Activated T-cell treated with anti-CD3 and anti-CD28 coated beads, Interleukin-2, amount 50 U/mL, for 1 hour (primary cell): ENCODE results near the gene ATP11A.

Source experiments
- DNase-seq: peaks from one replicate; pipeline ENCODE4 v3.0.0-alpha.2; 2020

Gene ATP11A

DNA sequence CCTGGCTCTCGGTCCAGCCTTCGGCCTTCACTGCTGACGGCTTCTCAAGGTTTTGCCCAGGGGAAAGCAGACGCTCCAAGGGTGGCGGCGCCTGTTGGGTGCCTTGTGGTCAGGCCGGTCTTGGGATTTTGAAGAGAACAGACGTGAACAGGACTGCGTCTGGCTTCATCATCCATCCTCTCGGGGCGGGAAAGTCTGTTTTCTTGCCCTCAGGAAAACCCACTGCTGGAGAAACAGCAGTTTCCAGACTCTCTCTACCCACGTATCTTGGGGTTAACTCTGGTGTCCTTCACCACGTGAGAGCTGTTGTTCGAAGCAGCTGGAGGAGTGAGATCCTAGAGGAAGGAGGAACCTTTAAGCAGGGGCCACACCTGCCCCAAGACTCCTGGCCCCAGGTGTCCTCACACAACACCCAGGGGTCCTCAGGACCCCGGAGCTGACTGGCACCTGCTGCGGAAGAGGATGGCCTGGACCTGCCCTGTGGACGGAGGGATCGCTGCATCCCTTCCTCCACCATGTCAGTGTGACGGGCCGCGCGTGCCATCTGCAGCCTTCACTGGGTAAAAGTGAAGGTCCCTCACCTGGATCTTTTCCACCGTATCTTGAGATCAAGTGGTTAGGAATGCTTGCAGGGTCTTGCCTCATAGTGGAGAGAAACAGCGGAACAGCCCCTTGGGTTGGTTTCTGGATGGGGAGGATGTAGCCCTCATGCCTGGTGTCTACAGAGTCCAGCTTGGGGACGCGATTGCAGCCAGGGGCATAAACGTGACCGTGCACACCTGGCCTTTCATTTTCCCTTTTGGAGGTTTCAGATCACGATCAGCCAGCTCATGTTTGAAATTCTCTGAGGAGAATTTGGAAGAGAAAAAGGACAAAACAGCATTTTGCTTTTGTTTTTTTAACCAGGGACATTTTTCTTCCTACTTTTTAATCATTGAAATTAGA lies 209.7 kb downstream of the ATP11A start:
- DNase-seq: no peak

DNA sequence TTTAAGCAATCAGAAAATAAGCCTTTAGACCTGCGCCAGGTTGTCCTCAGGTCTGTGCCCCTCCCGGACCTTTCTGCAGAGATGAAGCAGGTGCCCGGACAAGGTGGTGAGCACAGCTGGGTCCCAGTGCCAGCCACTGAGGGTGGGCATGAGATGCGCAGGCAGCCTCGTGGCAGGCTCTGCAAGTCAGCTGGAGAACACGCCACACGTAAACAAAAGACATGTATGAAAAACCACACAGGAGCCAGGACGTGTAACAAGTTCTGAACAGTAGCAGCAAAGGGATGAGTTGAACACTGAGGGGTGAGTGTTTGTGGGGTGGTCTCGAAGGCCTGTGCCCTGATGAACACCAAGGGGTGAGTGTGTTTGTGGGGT lies 210.4 kb downstream of the ATP11A start:
- no peak for DNase-seq

DNA sequence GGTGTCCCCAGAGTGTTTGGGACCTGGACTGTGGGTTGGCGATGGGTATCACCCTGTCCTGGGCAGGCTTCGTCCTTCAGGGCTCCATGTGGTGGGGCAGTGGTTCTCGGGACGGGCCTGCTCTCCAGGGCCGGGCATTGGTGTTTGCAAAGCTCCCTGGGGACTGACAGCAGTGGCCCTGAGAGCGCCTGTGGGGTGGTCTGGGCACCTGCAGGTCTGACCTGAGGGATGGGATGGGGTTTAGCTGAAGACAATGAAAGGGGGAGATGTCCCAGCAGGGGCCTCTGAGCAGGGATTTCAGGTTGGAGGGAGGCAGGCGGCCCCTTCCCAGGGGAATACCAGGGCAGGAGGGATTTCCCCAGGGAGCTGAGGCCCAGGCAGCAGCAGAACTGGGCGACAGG lies 210.9 kb downstream of the ATP11A start:
- DNase-seq: no peak

DNA sequence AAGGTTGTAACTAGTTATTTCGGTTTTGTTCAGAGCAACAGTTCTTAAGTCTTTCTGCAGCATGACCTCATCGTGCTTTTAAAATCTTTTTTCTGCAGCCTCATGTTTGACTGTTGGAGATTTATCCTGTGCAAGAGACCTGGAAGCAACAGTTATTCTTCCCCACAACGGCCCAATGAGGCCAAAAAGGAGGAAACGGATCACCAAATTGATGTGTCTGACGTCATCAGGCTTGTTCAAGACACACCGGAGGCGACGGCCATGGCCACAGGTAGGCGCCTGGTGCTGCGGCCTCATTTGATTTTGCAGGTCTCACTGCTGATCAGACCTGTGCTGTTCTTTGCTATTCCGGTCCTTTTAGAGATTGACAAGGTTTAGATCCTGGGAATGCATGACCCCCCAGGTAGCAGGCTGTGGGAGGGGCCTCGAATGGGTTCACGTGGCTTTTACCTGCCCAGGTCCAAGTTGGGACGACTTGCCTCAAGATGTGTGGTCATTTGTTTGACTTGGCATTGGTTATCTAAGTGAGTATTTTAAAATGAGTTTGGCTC lies 212.3 kb downstream of the ATP11A start:
- no peak for DNase-seq

DNA sequence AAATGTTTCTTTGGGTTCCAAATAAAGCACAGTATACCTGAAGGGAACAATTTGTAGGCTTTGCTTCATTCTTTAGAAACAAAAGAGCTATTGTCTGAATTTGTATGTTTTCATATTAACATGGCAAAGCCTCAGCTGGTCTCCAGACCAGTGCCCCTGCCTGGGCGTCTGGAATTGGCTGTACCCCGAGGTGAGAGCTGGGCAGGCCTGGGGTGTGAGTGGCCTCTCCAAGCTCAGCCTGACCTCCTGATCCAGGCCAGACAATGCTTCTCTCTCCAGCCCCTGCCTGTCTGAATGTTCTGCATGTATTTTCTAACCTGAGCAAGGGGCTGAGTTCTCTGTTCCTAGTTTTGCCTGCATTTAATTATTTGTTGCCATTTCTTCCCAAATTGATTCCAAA lies 212.8 kb downstream of the ATP11A start:
- no peak for DNase-seq

DNA sequence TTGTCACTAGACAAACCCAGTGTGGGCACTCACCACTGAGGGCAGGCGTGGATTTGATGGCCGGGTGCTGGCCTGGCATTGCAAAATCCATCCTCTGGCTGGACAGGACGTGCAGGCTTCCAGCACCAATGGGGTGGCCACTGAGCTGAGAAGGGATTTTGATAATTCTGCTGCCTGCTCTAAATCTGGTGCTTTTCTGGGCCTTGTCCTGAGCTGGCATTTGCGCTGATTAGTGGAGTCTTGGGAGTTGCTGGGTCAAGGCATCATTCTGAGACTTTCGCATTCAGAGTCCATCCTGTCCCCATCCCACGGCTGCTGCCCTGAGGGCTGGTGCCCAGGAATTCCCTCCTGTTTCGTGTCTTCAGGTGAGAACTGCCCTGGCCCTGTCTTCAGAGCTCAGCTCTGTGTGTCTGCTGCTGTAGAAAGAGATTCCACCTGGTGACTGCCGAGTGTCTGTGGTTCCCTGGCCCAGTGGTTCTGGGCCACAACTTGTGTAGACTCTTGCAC lies 213.3 kb downstream of the ATP11A start:
- no peak for DNase-seq

DNA sequence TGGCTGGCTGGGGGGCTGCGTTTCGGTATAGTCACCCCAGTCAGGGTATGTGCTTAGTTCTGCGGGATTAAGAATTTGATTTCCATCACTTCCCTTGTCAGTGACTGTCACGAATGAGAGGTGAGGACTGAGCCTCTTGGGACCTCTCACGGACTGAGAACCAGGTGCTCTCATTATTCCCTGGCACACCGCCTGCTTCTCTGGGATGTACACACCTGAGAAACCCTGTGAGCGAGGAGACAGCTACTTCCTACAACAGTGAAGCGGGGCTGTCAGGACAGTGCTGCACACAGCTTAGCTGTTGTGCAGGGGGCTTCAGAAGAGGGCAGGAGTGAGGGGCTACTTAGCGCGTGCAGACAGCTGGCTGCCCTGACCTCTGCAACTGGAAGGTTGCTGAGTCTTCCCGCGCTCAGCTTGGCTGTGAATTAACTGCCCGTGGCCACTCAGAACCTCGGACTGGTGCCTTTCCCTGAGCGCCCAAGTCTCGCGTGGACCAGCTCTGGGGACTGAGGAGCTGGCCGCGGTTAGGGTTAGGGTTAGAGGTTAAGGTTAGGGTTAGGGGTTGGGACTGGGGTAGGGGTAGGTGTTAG lies 213.9 kb downstream of the ATP11A start:
- no peak for DNase-seq

DNA sequence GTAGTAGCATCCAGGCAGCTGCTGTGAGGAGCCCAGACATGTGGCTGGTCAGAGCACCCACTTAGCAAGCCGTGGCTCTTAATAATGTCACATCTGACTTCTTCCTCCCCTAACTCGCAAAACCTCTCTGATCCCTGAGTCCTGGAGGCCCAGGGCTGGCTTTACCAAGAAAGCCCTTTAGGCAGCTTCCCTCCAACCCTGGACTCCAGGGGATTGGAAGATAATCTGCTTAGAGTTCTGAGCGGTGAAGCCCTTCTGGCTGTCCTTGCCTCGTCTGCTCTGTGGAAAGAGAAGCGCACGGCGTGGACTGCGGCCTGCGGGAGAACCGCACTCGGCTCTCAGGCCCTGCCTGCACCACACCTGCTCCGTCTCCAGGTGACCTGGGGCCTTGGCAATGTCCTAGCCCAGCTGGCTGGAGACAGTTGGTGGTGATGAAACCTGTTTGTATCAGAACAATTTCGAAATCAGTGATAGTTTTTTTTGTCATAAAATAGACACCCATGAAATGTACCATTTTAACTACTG lies 214.7 kb downstream of the ATP11A start:
- no peak for DNase-seq

DNA sequence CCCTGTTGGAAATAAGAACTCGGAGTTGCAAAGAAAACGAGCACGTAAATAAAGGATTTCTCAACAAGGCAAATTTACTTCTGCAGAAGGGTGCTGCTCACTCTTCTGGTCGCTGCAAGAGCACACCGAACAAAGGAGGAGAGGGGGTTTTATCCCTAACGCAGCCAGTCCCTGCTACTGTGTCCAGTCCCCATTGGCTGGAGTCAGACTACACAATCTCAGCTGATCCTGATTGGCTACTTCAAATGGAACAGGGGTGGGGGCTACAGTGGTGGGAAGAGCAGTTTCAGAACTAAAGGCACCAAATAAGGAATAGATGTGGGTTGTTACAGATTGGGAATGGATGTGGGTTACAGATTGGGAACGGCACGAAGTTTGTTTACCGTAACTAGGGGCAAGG lies 215.2 kb downstream of the ATP11A start:
- DNase-seq: no peak

DNA sequence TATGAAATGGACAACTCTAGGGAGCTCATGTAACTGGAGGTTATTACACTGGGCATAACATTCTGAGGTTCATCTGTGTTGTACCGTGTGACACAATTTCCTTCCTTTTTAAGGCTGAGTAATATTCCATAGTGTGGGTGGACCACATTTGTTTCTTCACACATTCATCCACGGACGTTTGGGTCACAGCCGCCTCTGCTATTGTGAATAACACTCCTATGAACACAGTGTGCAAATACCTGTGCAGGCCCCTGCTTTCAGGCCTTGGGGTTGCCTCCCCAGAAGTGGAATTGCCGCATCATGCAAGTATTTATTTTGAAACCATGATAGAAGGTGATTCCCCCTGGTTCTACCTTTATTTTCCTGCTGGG lies 215.8 kb downstream of the ATP11A start:
- DNase-seq: no peak

DNA sequence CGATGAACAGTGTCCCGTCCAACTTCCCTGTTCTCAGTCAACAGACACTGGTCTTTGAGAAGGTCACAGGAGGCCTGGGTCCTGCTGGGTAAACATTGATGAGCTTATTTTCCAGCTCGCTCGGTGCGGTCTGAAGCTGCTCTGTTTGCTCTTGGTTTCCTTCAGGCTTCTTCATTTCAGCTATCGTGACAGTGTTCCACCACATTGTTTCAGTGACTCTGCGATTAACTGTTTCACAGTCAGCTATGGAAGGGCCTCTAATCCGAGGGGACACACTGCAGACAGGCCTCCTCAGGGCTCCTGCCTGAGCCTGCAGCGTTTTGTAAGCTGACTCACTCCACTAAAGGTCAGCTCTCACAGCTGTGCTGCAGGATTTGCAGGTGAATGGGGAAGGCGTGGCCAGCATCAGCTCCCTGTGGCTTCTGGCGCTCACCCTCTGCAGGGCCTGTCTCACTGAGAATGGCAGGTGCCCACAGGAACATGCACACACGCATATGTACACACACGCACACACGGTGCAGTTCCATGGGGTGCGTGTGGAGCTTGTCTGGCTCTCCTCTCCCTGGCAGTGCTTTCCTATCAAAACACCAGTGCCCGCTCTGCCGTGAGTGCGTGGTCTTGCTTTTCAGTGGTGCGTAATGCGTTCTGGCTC lies 216.3 kb downstream of the ATP11A start:
- no peak for DNase-seq

DNA sequence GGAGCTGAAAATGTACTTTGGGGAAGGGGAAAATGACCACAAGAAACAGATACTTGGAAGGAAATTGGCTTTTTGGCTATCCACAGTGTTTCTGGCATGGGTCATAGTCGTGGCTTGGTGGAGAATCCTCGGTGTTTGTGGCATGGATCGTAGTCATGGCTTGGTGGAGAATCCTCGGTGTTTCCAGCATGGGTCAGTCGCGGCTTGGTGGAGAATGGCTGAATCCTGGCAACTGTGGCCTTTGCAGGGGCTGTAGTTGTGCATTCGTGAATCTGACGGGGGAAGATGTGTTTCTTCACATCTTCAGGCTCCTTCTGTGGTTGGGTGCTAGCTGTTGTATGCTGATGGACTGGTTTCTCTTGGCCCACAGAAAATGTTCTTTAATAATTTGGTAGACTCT lies 217.4 kb downstream of the ATP11A start:
- no peak for DNase-seq

DNA sequence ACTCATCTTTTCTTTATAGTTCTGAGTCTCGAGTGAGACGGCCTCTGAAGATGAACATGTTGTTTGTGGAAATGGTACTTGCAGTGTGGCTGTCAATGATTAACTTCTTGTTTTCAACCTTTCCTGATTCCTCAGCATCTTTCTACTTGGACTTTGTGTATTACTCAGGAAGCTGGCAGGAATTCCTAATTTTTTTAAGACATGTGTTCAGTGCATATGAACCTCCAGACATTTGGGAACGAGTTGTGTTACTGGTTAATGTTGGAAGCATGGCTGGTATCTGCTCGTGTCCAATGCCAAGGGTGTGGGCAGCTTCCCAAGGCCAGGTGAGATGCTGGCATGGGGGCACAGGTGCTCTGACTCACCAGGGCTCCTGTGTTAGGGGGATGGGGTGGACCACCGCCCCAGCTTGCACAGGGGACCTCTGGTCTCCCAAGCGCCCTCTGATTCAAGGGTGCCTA lies 218.1 kb downstream of the ATP11A start:
- DNase-seq: no peak

DNA sequence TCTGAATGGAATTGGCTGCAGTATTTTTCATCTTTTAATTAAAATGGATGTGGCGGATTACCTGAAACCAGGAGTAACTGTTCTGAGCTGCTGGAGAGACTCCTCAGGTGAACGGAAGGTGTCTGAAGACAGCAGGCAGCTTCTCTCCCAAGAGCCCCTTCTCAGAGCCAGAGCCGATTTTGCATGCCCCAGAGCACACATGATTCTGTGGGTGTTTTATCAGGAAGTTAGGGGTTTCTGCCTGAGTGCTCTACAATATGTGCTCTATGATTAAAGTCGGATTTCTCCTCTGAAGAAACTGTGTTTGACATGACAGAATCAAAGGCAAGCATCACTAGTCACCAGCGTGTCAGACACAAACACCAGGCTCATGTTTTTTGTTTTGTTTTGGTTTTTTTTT lies 218.5 kb downstream of the ATP11A start:
- no peak for DNase-seq

DNA sequence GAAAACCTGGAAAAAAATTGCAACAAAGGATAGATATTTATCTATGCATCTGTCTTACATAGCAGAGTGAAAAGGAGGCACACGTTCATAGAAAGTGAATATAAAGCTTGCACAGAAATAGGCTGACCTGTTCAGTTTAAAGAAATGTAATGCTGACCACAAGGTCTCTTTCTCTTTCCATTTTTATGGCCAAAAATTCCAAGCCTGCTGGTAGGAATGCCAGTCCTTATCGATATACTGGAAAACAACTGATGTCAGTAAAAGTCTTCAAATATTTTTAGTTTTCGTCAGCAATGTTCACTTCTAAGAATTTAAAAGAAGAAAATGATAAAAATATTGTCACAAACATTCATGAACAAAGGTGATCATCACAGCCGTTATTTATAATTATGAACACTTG lies 220.2 kb downstream of the ATP11A start:
- DNase-seq: no peak

DNA sequence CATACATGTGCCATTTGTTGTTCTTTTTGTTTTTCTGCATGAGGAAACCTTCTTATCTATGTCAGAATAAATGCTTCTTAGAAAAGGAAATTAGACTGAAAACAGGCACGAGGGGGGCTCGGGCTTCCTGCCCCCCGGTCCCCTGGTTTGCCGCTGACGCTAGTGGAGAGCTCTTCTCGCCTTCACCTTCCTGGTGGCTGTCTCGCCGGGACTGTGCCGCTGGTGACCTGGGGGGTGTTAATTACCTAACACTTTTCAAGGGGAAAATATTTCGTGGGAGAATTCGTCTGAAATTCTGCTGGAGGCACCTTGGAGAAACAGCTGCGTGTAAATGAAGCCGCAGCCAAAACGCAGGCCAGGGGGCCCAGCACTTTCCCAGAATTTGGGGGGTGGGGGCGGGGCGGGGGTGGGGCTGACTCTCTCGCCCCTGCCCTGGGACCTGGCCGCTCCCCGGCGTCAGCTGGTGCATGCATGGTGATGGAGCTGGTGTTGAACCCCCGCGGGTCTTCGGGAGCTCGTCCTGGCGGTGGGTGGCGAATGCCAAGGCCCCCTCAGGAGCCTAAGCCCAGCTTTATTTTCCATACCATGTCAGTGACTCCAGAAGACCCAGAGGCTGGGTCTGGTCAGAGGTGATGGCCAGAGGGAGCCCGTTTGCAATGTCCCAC lies 220.9 kb downstream of the ATP11A start:
- no peak for DNase-seq

DNA sequence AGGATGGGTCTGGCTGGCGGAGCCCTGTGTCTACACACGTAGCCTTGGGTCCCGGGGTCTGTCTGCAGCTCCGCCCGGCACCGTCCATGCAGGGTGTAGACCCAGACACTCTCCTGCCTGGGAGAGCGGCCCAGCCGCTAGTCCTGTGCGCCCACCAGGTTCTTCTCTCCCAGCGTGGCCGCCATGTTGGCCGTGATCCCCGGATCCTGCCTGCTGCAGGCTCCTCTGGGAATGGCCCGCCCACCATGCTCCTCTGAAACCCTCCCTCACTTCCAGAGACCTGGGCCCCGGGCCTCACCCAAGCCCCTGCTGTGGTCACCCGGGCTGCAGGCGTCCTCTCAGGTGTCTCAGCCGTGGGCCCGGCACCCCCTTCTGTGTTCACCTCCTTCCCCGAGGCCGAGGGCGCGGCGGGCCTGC lies 221.5 kb downstream of the ATP11A start:
- no peak for DNase-seq

DNA sequence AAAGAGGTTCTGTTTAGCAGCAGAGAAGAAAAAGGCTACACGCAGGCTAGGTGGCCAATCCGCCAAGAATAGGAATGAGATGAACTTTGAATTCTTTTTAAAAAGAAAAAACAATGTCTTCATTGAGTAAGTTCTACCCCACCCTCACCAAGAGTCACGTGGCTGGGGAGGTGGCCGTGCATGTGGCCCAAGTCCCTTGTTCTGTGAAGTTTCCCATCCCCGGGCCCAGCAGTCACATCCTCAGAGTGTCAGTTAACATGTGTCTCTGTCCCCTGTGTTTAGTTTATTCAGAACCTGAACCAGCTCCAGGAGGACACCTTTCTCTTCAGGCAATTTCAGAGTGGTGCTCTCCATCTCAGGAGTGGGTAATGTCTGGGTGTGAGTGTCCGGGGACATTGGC lies 222.0 kb downstream of the ATP11A start:
- DNase-seq: no peak

DNA sequence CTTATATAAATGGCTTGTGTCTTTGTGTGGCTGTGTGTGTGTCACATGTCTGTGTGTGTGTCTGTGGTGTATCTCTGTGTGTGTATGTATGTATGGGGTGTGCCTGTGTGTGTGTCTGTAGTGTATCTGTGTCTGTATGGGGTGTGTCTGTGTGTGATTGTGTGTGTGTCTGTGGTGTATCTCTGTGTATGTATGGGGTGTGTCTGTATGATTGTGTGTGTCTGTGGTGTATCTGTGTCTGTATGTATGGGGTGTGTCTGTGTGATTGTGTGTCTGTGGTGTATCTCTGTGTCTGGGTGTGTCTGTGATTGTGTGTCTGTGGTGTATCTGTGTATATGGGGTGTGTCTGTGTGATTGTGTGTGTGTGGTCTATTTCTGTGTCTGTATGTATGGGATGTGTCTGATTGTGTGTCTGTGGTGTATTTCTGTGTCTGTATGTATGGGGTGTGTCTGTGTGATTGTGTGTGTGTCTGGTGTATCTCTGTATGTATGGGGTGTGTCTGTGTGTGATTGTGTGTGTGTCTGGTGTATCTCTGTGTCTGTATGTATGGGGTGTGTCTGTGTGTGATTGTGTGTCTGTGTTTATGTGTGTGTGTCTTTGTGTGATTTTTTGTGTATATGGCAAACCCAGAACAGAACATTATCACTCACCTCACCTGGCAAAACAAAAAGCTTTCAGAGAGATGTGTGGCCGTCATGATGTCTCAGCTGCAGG lies 223.0 kb downstream of the ATP11A start:
- DNase-seq: no peak

DNA sequence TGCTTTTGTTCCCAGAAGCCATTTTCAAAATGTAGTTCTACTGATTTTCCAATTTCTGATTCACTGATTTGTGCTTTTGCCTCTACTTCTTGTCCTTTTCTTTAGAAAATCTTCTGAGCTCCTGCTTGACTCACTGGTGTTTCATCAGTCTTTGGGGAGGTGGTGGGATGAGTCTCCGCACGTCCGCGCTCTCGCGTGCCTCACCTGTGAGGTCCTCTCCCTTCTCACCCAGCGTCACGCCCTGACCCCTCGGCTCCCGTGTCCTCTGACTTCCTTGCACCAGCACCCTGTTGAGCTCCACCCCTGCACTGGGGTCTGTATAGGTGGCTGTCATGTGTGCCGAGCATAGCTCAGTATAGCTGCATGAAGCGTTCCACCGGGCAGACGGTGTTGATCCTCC lies 226.5 kb downstream of the ATP11A start:
- no peak for DNase-seq

DNA sequence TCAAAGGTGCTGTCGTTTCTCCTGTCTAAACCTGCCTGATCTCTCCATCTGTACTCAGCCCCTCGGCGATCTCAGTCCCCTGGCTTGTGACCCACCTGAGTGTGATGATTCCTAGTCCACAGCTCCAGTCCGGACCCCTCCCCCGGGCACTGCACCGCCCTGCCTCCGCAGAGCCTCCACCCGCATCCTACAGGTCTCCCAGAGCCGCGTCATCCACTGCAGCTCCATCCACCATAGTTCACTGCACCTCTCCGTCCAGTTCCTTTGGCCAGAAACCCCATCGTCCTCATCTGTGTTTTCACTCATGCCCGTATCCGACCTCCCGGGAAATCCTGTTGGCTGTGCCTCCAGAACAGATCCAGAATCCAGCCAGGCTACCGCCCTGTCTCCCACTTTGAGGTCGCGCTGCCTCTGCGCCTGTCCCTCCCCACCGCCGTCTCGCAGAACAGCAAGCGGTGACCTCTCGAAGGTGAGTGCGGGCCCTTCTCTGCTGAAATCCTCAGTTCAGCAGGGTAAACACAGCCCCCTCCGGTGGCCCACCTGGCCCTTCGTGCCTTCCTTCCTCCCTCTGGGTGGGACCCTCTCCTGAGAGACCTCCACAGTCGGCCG lies 227.3 kb downstream of the ATP11A start:
- DNase-seq: no peak

DNA sequence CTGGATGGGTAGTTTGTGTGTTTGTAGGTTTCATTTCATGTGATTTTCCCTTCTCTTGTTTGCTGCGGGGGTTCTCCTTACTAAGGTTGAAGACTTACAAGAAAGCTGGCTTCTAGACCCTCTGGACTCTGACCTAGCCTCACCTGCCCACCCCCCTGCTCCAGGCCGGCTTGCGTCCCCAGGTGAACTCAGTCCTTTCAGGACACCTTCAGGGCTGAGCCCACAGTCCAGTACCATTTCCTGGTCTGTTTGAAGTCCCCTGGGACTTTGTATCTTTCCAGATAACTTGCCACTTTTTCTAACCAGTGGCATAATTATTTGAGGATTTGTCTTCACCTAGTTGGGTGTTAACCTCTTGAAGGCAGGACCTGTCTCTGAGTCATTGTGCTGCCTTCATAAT lies 227.9 kb downstream of the ATP11A start:
- no peak for DNase-seq
